Tibial nerve (tissue), 3 donors: Measurements from ENCODE around the gene CCDC183.
A peak's percentile ranks its signal among the peaks of the same experiment; 100 is the strongest.

Source experiments
- CTCF ChIP-seq, 5 experiments: fragments of 200-600 bp in 3 of 5; fragments of 450-650 bp in 2 of 5; sonication (generic) in 3 of 5; IDR thresholded peaks; one replicate each; pipeline ENCODE4 v1.5.1; 2016 to 2019; ENCODE audit warnings: antibody characterized with exemption in 5 of 5, mild to moderate bottlenecking in 3 of 5, moderate library complexity in 2 of 5
- POLR2A ChIP-seq, 2 donors: fragments of 450-650 bp; IDR thresholded peaks; one replicate each; pipeline ENCODE4 v1.6.1; 2017; ENCODE audit warnings: antibody characterized with exemption in 2 of 2, mild to moderate bottlenecking in 2 of 2, moderate library complexity in 2 of 2

GRCh38 chr9:136787690-136788400 lies 8.3 kb upstream of the CCDC183 start:
- TF ChIP-seq CTCF (IDR thresholded peaks at IDR 0.05) = peak; percentile 72 to 91 (median 86)
- TF ChIP-seq POLR2A (IDR thresholded peaks at IDR 0.05) = no peak
